Keratinocyte (primary cell): ENCODE measurements around the gene SFTPB.

Experiments used
- EZH2 ChIP-seq: IDR thresholded peaks from one replicate; pipeline ENCODE4 v1.6.1; 2012; ENCODE audit warnings: inconsistent platforms, mild to moderate bottlenecking, low read length, moderate library complexity
- TF ChIP-seq, protein P1 (sequence below), 3 experiments: IDR thresholded peaks in 1 of 3; conservative IDR thresholded peaks in 1 of 3; optimal IDR thresholded peaks in 1 of 3; 2 replicates in 2 of 3; 3 replicates in 1 of 3; pipeline versions ENCODE3 to v1.5.1; 2011; ENCODE audit warnings: low read length in 3 of 3, mild to moderate bottlenecking in 3 of 3, moderate library complexity in 2 of 3, control low read depth in 1 of 3, inconsistent platforms in 1 of 3; ENCODE audit not compliant: insufficient read depth in 2 of 3; ENCODE audit errors: extremely low read depth in 1 of 3

DNA sequence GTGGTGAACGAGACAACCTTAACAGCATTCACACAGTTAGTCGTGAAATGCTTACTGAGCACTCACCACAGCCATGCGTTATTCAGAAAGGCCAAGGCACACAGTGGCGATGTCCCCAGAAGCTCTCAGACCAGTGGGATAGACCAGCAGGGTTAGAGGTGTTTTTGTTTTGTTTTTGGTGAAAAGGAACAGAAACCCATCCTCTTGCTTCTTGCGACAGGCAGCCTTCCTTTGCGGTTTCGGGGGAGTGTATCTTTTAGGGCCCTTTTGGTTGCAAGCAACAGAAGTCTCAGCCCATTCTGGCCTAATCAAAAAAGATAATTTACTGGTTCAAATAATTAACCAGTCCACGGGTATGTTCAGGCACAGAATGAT is 30.9 kb upstream of the SFTPB start:
- TF ChIP-seq, protein P1, sequence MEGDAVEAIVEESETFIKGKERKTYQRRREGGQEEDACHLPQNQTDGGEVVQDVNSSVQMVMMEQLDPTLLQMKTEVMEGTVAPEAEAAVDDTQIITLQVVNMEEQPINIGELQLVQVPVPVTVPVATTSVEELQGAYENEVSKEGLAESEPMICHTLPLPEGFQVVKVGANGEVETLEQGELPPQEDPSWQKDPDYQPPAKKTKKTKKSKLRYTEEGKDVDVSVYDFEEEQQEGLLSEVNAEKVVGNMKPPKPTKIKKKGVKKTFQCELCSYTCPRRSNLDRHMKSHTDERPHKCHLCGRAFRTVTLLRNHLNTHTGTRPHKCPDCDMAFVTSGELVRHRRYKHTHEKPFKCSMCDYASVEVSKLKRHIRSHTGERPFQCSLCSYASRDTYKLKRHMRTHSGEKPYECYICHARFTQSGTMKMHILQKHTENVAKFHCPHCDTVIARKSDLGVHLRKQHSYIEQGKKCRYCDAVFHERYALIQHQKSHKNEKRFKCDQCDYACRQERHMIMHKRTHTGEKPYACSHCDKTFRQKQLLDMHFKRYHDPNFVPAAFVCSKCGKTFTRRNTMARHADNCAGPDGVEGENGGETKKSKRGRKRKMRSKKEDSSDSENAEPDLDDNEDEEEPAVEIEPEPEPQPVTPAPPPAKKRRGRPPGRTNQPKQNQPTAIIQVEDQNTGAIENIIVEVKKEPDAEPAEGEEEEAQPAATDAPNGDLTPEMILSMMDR (optimal IDR thresholded peaks at IDR 0.05 in 1 of 3, IDR thresholded peaks at IDR 0.05 in 1 of 3, conservative IDR thresholded peaks at IDR 0.05 in 1 of 3; ENCODE audit: extremely low read depth in 1 of 3, insufficient read depth in 2 of 3, low read length in 3 of 3), result no peak
- TF ChIP-seq EZH2, result no peak
